Right lobe of liver (tissue), 4 donors: ENCODE data around the gene SEC14L5.

Experiments
- POLR2A ChIP-seq: fragments of 450-650 bp; IDR thresholded peaks from one replicate; pipeline ENCODE4 v1.6.1; 2017; ENCODE audit warnings: antibody characterized with exemption, mild to moderate bottlenecking
- TF ChIP-seq, protein P1 (sequence below), 4 donors: fragments of 200-600 bp in 3 of 4; fragments of 450-650 bp in 1 of 4; IDR thresholded peaks; one replicate each; pipeline versions ENCODE4 v1.5.1 to v1.8.0; 2016 to 2022; ENCODE audit warnings: antibody characterized with exemption in 4 of 4, mild to moderate bottlenecking in 2 of 4
- donor health status: DM: no; HTN: no; CAD: no.
- donor health status: DM: no; HTN: no; CAD: no.
- donor health status: DM: no; HTN: yes; CAD: no.

DNA sequence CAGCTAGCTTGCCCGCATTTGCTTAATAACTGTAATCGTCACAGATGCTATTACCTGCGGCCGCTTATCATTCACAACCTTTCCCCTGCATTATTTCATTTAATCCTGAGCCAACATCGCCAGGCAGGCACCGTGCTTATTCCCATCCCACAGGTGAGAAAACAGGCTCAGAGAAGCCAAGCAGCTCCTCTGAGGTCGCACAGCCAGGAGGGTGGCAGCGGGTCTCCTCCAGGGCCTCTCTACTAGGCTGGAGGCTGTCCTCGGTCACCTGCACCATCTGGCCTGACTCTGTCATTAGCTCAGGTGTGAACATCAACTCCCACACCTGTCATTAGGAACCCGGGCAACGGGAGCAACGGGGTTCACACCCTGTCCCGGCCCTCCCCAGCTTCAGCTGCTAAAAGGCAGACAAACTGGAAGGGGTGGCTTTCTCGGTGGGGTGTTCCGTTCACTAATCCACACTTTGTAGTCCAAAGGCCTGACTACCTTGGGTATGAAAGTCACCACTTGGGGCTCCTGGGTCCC, 24.2 kb upstream of the SEC14L5 start:
- TF ChIP-seq, protein P1, sequence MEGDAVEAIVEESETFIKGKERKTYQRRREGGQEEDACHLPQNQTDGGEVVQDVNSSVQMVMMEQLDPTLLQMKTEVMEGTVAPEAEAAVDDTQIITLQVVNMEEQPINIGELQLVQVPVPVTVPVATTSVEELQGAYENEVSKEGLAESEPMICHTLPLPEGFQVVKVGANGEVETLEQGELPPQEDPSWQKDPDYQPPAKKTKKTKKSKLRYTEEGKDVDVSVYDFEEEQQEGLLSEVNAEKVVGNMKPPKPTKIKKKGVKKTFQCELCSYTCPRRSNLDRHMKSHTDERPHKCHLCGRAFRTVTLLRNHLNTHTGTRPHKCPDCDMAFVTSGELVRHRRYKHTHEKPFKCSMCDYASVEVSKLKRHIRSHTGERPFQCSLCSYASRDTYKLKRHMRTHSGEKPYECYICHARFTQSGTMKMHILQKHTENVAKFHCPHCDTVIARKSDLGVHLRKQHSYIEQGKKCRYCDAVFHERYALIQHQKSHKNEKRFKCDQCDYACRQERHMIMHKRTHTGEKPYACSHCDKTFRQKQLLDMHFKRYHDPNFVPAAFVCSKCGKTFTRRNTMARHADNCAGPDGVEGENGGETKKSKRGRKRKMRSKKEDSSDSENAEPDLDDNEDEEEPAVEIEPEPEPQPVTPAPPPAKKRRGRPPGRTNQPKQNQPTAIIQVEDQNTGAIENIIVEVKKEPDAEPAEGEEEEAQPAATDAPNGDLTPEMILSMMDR (IDR thresholded peaks at IDR 0.05) = no peak
- no peak for TF ChIP-seq POLR2A
